ENCODE measurements around the gene CCDC92. TPM values are rescaled to one million over a fixed set of nuclear protein-coding genes. Genes with fewer than 3 reads are reported as not detected.

CCDC92 gene, protein sequence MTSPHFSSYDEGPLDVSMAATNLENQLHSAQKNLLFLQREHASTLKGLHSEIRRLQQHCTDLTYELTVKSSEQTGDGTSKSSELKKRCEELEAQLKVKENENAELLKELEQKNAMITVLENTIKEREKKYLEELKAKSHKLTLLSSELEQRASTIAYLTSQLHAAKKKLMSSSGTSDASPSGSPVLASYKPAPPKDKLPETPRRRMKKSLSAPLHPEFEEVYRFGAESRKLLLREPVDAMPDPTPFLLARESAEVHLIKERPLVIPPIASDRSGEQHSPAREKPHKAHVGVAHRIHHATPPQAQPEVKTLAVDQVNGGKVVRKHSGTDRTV
- 18.1 to 25.9 TPM (median 23.7 TPM) in 5 replicates for total RNA-seq (2022; extraction: Qiagen RNA extraction; ENCODE audit: low read depth)

DNA sequence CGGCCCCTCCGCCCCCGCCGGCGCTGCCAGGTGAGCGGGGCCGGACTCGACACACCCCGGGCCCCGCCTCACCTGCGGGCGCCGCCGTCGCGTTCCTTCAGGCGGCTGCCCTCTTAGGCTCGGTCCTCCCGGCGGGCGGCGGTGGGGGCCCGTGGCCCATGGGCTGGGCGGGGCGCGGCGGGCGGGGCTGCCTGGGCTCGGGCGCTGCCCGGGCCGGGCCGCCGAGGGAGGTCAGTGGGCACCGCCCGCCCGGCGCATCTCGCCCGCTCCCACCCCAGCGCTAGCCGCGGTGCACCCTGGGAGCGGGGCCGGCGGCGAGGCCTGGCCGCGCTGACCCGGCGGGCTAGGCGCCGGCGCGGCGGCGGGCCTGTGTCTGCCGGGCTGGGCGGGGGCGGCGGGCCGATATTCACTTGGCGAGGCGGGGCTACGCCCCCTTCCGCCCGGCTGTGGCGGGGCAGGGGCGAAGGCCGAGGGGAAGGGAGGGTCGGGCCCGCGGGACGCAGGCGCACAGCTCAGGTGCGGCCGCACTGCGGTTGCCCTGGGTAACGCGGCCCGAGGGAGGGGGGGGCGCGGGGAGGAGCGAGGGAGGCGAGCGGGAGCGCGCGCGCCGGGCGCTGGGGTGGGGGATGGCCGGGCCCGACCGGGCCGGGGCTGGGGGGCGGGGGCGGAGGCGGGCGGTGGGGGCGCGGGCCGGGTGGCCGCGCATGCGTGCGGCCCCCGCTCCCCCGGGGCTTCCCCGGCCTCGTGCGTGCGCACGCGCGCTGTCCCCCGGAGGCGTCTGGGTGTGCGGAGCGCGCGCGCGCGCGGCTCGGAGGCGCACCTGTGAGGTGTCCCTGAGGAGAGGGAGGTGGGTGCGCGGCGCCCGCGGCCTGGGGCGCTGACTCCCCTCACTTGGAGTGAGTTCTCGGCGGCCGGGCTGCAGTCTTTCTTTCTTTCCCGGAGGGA, at the start of gene CCDC92, which contains the start of gene ZNF664:
TSS of gene CCDC92 (minus strand) at position 375 of the 945 bp plus-strand sequence. CDS start 28,526 bp downstream, outside the sequence.
TSS of gene ZNF664 (plus strand) at position 759 of the 945 bp plus-strand sequence. CDS start 38,930 bp downstream, outside the sequence.

Other genes with a start within 250 kb of the CCDC92 start
- 0.15 to 0.40 TPM (median 0.29 TPM) in 5 replicates for gene DNAH10, start 210.5 kb downstream of the CCDC92 start, total RNA-seq (2022; extraction: Qiagen RNA extraction; ENCODE audit: low read depth)
- 47.2 to 67.3 TPM (median 58.9 TPM) in 5 replicates for gene ZNF664, start 384 bp upstream of the CCDC92 start, total RNA-seq (2022; extraction: Qiagen RNA extraction; ENCODE audit: low read depth)